ENCODE data around the gene ZNF805. TPM values are rescaled to one million over a fixed set of nuclear protein-coding genes. Genes with fewer than 3 reads are reported as not detected.

ZNF805 gene
- total RNA-seq, 1 donor from 2014 or later = 22.8 TPM

GRCh38 chr19:57302020-57302465 lies 61.6 kb downstream of the ZNF805 start:
- intact Hi-C loops (cut with DNase I) = no loop called here
- peak in 1 of 2 donors; percentile 67 for DNase-seq (ENCODE audit: low spot score in 2 of 2)
- Histone ChIP-seq H3K4me3 (no peak overlapping the region), H3K9me3 (peaks cover 4 to 92% of the 10 kb centered on the region in 2 donors), H3K4me1 (no peaks in the 10 kb centered on the region), H3K27ac (no peak overlapping the region), H3K36me3 (peaks cover 54 to 84% of the 10 kb centered on the region in 2 donors), H3K27me3 (no peaks in the 10 kb centered on the region)
- no peak for TF ChIP-seq CTCF (IDR thresholded peaks at IDR 0.05)

DNA sequence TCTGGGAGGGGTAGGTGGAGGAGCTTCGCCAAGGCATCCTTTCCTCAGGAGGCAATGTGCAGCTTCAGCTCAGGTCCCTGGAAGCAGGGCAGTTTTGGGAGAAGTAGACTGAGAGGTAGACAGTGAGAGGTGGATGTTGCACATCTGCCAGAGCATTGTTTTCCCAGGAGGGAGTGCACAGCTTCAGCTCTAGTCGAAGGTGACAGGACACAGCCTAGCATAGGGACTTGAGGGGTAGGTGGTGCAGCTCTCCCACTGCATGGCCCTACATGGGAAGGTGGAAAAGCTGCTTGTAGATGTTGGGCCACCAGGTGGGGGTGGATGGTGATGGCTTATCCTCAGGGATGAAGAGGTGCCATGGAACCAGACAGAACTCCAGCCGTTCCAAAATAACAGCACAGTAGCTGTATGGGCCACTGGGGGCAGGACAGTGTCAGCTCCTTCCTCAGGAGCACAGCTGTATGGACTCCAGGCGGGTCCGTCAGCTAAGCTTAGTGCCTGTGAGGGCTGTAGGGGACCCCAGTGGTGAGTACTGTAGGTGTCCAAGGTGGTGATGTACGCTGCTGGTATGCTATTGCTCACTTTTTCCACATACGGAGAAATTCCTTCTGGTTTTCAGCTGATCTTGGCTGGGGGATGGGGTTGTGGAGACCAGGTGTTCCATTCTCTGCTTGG lies 62.4 kb downstream of the ZNF805 start:
- Histone ChIP-seq H3K27me3 (no peaks in the 10 kb centered on the region), H3K27ac (no peak overlapping the region), H3K9me3 (peaks cover 4 to 90% of the 10 kb centered on the region in 2 donors), H3K36me3 (peaks cover 54 to 76% of the 10 kb centered on the region in 2 donors), H3K4me3 (no peak overlapping the region), H3K4me1 (no peaks in the 10 kb centered on the region)
- intact Hi-C loops (cut with DNase I) = no loop called here
- no peak for TF ChIP-seq CTCF (IDR thresholded peaks at IDR 0.05)
- no peak for DNase-seq (ENCODE audit: low spot score in 2 of 2)

Other genes with a start within 250 kb of the ZNF805 start
- gene USP29, start 120.6 kb upstream of the ZNF805 start, total RNA-seq = not detected
- gene ZIM3, start 95.4 kb upstream of the ZNF805 start, total RNA-seq = not detected
- not detected for gene DUXA, start 73.1 kb upstream of the ZNF805 start, total RNA-seq
- 183 TPM for gene ZNF264, start 49.1 kb upstream of the ZNF805 start, total RNA-seq
- not detected for gene AURKC, start 9.6 kb upstream of the ZNF805 start, total RNA-seq
- 56.5 TPM for gene ZNF460, start 39.9 kb downstream of the ZNF805 start, total RNA-seq
- gene ZNF543, start 79.8 kb downstream of the ZNF805 start, total RNA-seq = 4.5 TPM
- 5.9 TPM for gene ZNF304, start 110.6 kb downstream of the ZNF805 start, total RNA-seq
- gene TRAPPC2B, start 122.9 kb downstream of the ZNF805 start, total RNA-seq = 1.8 TPM
- not detected for gene ZNF547, start 122.9 kb downstream of the ZNF805 start, total RNA-seq
- 0.96 TPM for gene ZNF548, start 149.2 kb downstream of the ZNF805 start, total RNA-seq
- 1.5 TPM for gene ZNF17, start 170.5 kb downstream of the ZNF805 start, total RNA-seq
- gene ZNF749, start 194.7 kb downstream of the ZNF805 start, total RNA-seq = 2.7 TPM
- gene VN1R1, start 216.5 kb downstream of the ZNF805 start, total RNA-seq = not detected
- 3.7 TPM for gene ZNF772, start 236.9 kb downstream of the ZNF805 start, total RNA-seq
- 5.3 TPM for gene ZNF419, start 247.1 kb downstream of the ZNF805 start, total RNA-seq

All from ascending aorta (tissue), 2 donors.